Smooth muscle cell (in vitro differentiated cells): ENCODE results near the gene NEDD8. TPM values are rescaled to one million over a fixed set of nuclear protein-coding genes. Genes with fewer than 3 reads are reported as not detected.

Source experiments
- DNase-seq: peaks from one replicate; lab custom pipeline; 2025; ENCODE audit not compliant: unreplicated experiment; lab: John Stamatoyannopoulos, UW
- H2AFZ ChIP-seq: fragments of 200-600 bp; sonication (generic); 2 replicates; pipeline ENCODE4 v1.6.0; 2016; ENCODE audit warnings: antibody characterized with exemption, low read depth, mild to moderate bottlenecking
- H3F3A ChIP-seq: fragments of 200-600 bp; sonication (generic); 2 replicates; pipeline ENCODE4 v1.6.0; 2017; ENCODE audit warnings: antibody characterized with exemption, low read depth
- H3K27ac ChIP-seq: fragments of 200-600 bp; sonication (generic); 2 replicates; pipeline ENCODE4 v1.5.1; 2016; ENCODE audit warnings: low read depth, mild to moderate bottlenecking
- H3K27me3 ChIP-seq: fragments of 200-600 bp; sonication (generic); 2 replicates; pipeline ENCODE4 v1.6.1; 2016; ENCODE audit warnings: low read depth, mild to moderate bottlenecking
- H3K36me3 ChIP-seq: fragments of 200-600 bp; sonication (generic); 2 replicates; pipeline ENCODE4 v1.5.1; 2016; ENCODE audit warnings: low read depth
- H3K4me1 ChIP-seq: fragments of 200-600 bp; sonication (generic); 2 replicates; pipeline ENCODE4 v1.5.1; 2016; ENCODE audit warnings: low read depth
- H3K4me2 ChIP-seq: fragments of 200-600 bp; sonication (generic); 2 replicates; pipeline ENCODE4 v1.6.0; 2016; ENCODE audit warnings: mild to moderate bottlenecking
- H3K4me3 ChIP-seq: fragments of 200-600 bp; sonication (generic); 2 replicates; pipeline ENCODE4 v1.5.1; 2016; ENCODE audit warnings: mild to moderate bottlenecking
- H3K79me2 ChIP-seq: fragments of 200-600 bp; sonication (generic); 2 replicates; pipeline ENCODE4 v1.6.0; 2016; ENCODE audit warnings: low read depth, mild to moderate bottlenecking
- H3K9ac ChIP-seq: fragments of 200-600 bp; sonication (generic); 2 replicates; pipeline ENCODE4 v1.6.0; 2016; ENCODE audit warnings: low read depth
- H3K9me3 ChIP-seq: fragments of 200-600 bp; sonication (generic); replicated peaks from 2 replicates; pipeline ENCODE4 v1.5.1; 2016; ENCODE audit warnings: low read depth
- H4K20me1 ChIP-seq: fragments of 200-600 bp; sonication (generic); 2 replicates; pipeline ENCODE4 v1.6.0; 2016; ENCODE audit warnings: low read depth
- WGBS: methylation state at CpG from one replicate; pipeline ENCODE4 v1.1.7; 2016; ENCODE audit warnings: low lambda C conversion rate; 5-methylcytosine and 5-hydroxymethylcytosine counted together
- polyA plus RNA-seq: library from polyadenylated mRNA; unstranded; fragments of >200 nt; fragmentation: Nextera tagmentation; extraction: Ambion mirVana; gene quantifications from 2 replicates; pipeline ENCODE4 v1.2.1, GENCODE V29; 2016
- total RNA-seq: library from RNA; depleted of rRNA; stranded (reverse); fragments of >200 nt; gene quantifications from 2 replicates; pipeline ENCODE4 v1.2.3, GENCODE V29; 2014
- TF ChIP-seq, protein P1 (sequence below): fragments of 200-600 bp; sonication (generic); IDR thresholded peaks from 2 replicates; pipeline ENCODE4 v1.5.1; 2017; ENCODE audit warnings: borderline replicate concordance, mild to moderate bottlenecking, antibody characterized with exemption; ENCODE audit not compliant: insufficient read depth, poor library complexity, severe bottlenecking

The NEDD8 gene
- total and polyA plus RNA-seq, 2 experiments from 2014 or later = 211 to 375 TPM

DNA sequence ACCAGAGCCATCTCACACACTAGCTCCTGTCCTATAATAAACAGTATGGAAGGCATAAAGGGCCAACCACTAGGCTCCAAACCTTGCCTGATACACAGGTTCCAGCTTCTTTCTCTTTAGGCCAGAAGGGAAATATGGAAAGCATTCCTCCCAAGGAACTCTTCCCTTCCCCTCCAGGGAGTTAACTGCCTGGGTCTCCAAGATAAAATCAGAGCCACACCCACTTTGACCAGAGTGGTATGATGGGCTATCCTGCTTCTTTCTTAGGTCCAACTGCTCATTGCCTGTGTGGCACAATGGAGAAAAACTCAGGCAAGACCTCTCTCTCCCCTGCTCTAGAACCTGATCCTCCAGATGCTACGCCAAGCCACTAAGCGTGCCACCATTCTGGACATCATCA lies 24.5 kb downstream of the NEDD8 start:
- Histone ChIP-seq H2AFZ (no peak overlapping the region), H3K27ac (no peak overlapping the region), H3K9ac (no peak overlapping the region), H3K79me2 (peaks cover 6% of the 10 kb centered on the region), H3K4me1 (no peaks in the 10 kb centered on the region), H3K27me3 (no peaks in the 10 kb centered on the region), H3K36me3 (no peaks in the 10 kb centered on the region), H3K4me2 (no peak overlapping the region), H3K9me3 (no peaks in the 10 kb centered on the region), H3K4me3 (no peak overlapping the region), H4K20me1 (no peaks in the 10 kb centered on the region), H3F3A (no peaks in the 10 kb centered on the region)
- DNase-seq = no peak
- TF ChIP-seq, protein P1, sequence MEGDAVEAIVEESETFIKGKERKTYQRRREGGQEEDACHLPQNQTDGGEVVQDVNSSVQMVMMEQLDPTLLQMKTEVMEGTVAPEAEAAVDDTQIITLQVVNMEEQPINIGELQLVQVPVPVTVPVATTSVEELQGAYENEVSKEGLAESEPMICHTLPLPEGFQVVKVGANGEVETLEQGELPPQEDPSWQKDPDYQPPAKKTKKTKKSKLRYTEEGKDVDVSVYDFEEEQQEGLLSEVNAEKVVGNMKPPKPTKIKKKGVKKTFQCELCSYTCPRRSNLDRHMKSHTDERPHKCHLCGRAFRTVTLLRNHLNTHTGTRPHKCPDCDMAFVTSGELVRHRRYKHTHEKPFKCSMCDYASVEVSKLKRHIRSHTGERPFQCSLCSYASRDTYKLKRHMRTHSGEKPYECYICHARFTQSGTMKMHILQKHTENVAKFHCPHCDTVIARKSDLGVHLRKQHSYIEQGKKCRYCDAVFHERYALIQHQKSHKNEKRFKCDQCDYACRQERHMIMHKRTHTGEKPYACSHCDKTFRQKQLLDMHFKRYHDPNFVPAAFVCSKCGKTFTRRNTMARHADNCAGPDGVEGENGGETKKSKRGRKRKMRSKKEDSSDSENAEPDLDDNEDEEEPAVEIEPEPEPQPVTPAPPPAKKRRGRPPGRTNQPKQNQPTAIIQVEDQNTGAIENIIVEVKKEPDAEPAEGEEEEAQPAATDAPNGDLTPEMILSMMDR = no peak
- WGBS = 100% methylated on average over 2 of the region's 2 CpGs

DNA sequence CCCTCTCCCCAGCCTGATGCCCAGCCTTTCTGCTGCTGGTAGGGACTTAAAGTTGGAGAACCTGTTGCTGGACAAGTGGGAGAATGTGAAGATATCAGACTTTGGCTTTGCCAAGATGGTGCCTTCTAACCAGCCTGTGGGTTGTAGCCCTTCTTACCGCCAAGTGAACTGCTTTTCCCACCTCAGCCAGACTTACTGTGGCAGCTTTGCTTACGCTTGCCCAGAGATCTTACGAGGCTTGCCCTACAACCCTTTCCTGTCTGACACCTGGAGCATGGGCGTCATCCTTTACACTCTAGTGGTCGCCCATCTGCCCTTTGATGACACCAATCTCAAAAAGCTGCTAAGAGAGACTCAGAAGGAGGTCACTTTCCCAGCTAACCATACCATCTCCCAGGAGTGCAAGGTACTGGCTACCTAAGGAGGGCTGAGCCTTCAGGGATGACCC lies 25.0 kb downstream of the NEDD8 start:
- Histone ChIP-seq H3K4me3 (no peak overlapping the region), H3K9ac (no peak overlapping the region), H2AFZ (no peak overlapping the region), H3K36me3 (no peaks in the 10 kb centered on the region), H3K4me1 (no peaks in the 10 kb centered on the region), H3K79me2 (peaks cover 3% of the 10 kb centered on the region), H3K4me2 (no peak overlapping the region), H4K20me1 (no peaks in the 10 kb centered on the region), H3K9me3 (no peaks in the 10 kb centered on the region), H3K27ac (no peak overlapping the region), H3K27me3 (no peaks in the 10 kb centered on the region), H3F3A (no peaks in the 10 kb centered on the region)
- no peak for DNase-seq
- WGBS = 96% methylated on average over 5 of the region's 5 CpGs
- TF ChIP-seq, protein P1 = no peak

DNA sequence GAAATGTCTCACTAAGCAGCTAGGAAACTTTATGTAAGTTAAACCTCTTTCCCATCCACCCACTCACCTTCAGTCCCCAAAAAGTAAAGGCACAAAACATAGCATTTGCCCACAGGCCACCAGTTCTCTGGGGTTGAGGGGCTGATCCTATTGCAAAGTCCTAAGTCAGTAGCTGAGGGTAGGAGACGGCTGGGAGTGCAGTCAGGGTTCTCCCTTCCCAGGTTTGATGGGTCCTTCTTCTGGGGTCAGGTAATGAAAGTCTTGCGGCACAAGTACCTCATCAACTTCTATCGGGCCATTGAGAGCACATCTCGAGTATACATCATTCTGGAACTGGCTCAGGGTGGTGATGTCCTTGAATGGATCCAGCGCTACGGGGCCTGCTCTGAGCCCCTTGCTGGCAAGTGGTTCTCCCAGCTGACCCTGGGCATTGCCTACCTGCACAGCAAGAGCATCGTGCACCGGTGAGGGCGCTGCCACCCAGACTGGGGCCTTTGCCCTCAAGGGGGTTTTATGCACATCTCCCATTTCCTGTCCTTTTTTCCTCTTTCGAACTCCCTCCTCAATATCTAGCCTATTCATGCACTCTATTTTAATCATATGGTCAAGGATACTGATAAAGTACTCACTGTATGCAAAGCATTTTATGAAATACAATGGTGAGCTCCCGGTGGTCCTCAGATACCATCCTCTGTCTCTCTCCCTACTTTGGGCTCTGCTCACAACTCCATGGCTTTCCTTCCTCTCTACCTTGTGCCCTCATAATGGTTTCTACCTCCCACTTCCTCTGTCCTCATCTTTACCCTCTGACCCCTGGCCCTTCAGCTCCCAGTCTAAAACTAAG lies 25.7 kb downstream of the NEDD8 start:
- WGBS = 96% methylated on average over 11 of the region's 11 CpGs
- Histone ChIP-seq H3K9ac (no peak overlapping the region), H3K4me1 (no peaks in the 10 kb centered on the region), H4K20me1 (no peaks in the 10 kb centered on the region), H3K4me2 (no peak overlapping the region), H3K27ac (no peak overlapping the region), H3K79me2 (no peaks in the 10 kb centered on the region), H3K36me3 (no peaks in the 10 kb centered on the region), H3F3A (no peaks in the 10 kb centered on the region), H3K27me3 (no peaks in the 10 kb centered on the region), H2AFZ (no peak overlapping the region), H3K4me3 (no peak overlapping the region), H3K9me3 (no peaks in the 10 kb centered on the region)
- no peak for DNase-seq
- TF ChIP-seq, protein P1 = no peak
